GM19328 (cell line): ENCODE data around the gene ZNF496.

Experiments
- ATAC-seq: cut with Tn5 transposase; IDR thresholded peaks from one replicate; pipeline ENCODE4 v1.9.1; 2021; ENCODE audit warnings: mild to moderate bottlenecking, moderate library complexity; ENCODE audit not compliant: unreplicated experiment

ZNF496 gene

DNA sequence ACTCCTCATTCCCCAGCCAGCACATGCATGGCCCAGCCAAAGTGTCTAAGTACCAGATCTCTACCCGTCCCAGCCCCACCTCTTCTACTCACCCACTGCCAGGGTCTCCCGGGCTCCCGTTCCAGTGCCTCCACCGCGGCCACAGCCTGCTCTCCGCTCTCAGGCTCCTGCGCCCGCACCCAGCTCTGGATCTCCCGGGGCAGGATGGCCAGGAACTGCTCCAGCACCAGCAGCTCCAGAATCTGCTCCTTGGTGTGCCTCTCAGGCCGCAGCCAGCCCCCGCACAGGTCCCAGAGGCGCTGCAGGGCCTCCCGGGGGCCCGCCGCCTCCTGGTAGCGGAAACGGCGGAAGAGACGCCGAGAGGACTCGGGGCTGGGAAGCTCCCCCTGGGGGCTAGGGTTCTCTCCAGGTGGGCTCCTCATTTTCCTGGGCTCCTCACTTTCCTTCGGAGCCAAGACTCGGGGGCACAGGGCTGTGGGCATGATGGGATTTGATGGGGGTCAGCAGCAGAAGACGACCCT lies 2.5 kb downstream of the ZNF496 start:
- ATAC-seq = no peak

GRCh38 chr1:247328311-247328710 lies 3.4 kb downstream of the ZNF496 start:
- no peak for ATAC-seq

DNA sequence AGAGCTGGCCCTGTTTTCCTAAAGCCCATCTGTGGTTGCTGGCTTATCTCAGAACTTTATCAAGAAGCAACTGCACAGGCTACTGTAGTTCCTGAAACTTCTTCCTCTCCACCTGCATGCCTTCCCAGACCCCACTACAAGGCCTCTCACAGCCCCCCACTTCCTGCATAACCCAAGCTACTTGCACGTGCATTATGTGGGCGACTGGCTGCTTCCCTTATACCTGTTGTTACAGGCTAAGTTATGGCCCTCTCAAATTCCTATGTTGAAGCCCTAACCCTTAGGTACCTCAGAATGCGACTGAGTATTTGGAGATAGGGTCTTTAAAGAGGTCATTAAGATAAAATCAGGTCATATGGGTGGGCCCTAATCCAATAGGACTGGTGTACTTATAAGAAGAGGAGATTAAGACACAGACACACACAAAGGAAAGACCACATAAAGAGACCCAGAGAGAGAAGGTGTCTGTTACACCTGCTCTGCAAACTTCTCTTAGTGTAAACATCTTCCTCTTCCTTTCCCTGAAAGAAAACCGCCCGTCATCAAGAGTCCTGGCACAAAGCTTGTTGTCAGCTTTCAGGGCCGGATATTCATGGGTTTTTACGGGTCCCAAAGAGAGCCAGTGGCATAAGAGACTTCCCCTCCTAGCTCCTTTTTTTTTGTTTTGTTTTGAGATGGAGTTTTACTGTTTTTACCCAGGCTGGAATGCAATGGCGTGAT lies 5.1 kb downstream of the ZNF496 start:
- no peak for ATAC-seq

GRCh38 chr1:247324923-247325322 lies 6.7 kb downstream of the ZNF496 start:
- ATAC-seq = no peak

- no peak for ATAC-seq
Measured at GRCh38 chr1:247324204-247324787, 7.4 kb downstream of the ZNF496 start.

- ATAC-seq = no peak
Measured at GRCh38 chr1:247322849-247323586, 8.6 kb downstream of the ZNF496 start.

DNA sequence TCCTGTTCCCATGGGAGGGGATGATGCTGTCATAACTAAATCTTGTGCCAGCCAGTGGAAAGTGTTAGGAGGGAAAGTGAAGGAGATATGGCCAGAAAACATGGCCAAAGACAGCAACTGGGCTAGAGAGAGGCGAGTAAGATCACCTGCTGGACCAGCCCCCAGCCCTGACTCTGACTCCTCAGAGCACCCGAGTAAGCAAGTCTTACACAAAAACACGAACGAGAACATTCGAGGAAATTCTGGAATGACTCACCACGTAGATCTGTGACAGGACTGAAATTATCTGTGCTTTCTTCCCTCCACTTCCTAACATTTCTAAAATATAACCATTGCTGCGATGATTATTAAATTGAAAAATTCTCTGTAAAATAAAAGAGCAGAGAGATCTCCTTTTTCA lies 9.2 kb downstream of the ZNF496 start:
- no peak for ATAC-seq

GRCh38 chr1:247317702-247318101 lies 14.0 kb downstream of the ZNF496 start:
- no peak for ATAC-seq

GRCh38 chr1:247316590-247317197 lies 15.0 kb downstream of the ZNF496 start:
- ATAC-seq = no peak

- ATAC-seq = no peak
Measured at GRCh38 chr1:247304031-247304430, 27.6 kb downstream of the ZNF496 start.

DNA sequence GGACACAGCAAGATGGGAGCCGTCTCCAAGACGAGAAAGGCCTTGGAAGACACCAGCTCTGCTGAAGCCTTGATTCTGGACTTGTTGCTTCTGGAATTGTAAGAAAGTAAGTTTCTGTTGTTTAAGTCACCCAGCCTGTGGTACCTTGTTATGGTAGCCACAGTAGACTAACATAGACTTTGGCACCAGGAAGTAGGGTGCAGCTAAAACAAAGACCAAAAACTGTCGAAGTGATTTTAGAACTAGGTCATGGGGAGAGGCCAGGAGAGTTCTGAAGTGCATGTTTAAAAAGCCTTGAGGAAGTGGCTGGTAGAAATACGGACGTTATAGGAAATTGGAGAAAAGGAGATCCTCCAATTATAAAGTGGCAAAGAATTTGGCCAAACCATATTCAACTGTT lies 28.5 kb downstream of the ZNF496 start:
- no peak for ATAC-seq

DNA sequence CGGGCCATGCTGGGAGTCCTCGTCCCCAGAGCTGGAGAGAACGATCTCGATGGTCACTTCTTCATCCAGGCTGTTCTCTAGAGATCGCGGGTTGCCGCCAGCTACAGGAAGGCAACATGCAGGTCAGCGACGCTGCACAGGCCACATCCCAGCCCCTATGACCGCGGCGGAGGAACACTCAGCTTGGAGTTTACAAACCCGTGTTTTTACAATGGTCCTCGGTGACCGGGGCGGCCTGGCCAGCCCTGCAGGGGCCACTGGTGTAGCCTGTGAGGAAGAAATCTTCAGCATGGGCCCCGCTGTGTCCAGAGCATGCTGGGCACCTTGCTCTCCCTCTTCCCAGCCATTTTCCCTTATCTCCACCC lies 30.5 kb downstream of the ZNF496 start:
- no peak for ATAC-seq

GRCh38 chr1:247300491-247301175 lies 31.0 kb downstream of the ZNF496 start:
- no peak for ATAC-seq

DNA sequence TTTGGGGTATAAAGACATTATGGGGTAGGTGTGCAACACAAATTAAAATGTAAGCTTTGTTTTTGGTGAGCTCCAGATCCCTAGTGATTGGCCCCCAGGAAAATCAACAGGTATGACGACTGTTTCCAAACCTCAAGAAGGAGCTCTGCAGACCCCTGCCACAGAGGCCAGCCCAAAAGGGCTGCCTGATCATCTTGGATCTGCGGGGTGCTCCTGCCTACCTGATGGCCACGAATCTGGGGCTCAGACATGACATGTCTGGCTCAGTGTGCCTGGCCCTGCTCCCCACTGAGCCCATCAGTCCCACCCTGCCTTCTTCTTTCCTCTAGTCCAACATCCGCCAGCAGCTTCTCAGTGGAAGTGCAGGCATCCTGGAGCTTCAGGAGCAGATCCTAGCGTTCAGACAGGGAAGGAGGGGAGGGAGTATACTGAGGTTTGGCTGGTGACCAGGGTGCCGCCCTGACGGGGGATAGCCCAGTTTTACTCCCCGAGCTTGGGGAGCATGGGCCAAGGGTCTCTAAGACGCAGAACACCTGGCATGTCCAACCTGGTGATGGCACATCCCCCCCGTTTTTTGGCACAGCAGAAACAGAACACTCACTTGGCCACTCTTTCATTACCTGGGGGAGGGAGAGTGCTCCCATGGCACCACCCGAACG lies 31.8 kb downstream of the ZNF496 start:
- no peak for ATAC-seq

- no peak for ATAC-seq
Measured at GRCh38 chr1:247298701-247299100, 33.0 kb downstream of the ZNF496 start.

DNA sequence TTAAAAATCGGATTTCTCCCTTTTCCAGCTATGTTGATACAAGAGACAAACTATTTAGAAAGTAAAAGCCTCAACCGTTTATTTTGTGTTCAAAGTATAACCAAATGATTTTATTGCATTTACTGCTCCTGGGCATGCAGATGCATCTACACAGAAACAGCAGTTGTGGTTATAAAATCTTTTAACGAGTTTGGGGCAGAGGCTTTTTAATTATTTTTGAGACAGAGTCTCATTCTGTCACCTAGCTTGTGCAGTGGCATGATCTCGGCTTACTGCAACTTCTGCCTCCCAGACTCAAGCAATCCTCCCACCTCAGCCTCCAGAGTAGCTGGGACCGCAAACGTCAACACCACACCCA lies 33.6 kb downstream of the ZNF496 start:
- ATAC-seq = no peak

DNA sequence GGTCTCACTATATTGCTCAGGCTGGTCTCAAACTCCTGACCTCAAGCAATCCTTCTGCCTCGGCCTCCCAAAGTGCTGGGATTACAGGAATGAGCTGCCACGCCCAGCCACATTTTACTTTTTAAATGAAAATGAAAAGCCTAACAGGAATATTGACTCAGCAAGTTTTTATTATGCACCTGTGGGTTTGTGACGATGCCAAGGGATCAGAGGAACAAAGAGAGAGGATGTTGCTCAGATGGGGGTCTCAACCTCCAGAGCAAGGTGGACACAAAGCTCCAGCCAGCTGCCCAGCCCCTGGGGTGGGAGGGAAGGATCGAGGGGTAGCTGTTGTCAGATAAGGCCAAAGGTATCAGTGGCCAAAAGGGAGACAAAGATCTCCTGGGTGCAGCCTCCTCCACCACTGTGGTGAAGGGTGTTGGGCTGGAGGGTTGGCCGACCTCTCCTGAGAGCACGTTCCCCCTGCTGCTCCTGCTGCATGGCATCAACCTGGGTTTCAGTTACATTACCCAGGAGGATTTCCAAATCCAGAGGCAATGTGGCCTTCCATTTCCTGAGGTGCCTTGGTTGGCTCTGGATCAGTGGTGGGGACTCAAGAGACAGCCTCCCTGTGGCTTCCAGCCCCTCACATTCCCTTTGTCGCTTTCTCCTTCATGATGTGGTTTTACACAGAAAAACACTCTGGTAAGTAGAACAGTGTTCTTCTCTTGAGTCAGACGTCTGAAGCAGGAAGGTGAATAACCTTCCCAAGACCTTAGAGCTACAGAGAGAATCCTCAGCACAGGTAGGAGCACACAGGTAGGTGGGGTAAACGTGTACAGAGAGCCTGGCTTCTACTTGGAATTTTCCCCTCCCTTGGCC lies 34.2 kb downstream of the ZNF496 start:
- no peak for ATAC-seq

GRCh38 chr1:247296599-247297180 lies 35.0 kb downstream of the ZNF496 start:
- no peak for ATAC-seq

GRCh38 chr1:247295746-247296145 lies 35.9 kb downstream of the ZNF496 start:
- no peak for ATAC-seq
